ENCODE data around the gene SLC9A8. TPM values are rescaled to one million over a fixed set of nuclear protein-coding genes. Genes with fewer than 3 reads are reported as not detected.

Gene SLC9A8
- total RNA-seq, 1 experiment from 2014 or later, result 10.2 TPM

- Histone ChIP-seq H3K9me3 (replicated peaks) (no peaks in the 10 kb centered on the region), H3K4me1 (no peaks in the 10 kb centered on the region), H3K27me3 (no peaks in the 10 kb centered on the region), H3K4me3 (no peak overlapping the region), H3K36me3 (peaks cover 46% of the 10 kb centered on the region), H3K27ac (no peak overlapping the region)
- no peak for DNase-seq
These were observed 95.0 kb downstream of the SLC9A8 start for GRCh38 chr20:49907405-49908257.

- Histone ChIP-seq H3K9me3 (replicated peaks) (no peaks in the 10 kb centered on the region), H3K4me1 (no peaks in the 10 kb centered on the region), H3K4me3 (no peak overlapping the region), H3K27ac (no peak overlapping the region), H3K36me3 (peaks cover 44% of the 10 kb centered on the region), H3K27me3 (no peaks in the 10 kb centered on the region)
- no peak for DNase-seq
These were observed 95.6 kb downstream of the SLC9A8 start for GRCh38 chr20:49908258-49908565.

DNA sequence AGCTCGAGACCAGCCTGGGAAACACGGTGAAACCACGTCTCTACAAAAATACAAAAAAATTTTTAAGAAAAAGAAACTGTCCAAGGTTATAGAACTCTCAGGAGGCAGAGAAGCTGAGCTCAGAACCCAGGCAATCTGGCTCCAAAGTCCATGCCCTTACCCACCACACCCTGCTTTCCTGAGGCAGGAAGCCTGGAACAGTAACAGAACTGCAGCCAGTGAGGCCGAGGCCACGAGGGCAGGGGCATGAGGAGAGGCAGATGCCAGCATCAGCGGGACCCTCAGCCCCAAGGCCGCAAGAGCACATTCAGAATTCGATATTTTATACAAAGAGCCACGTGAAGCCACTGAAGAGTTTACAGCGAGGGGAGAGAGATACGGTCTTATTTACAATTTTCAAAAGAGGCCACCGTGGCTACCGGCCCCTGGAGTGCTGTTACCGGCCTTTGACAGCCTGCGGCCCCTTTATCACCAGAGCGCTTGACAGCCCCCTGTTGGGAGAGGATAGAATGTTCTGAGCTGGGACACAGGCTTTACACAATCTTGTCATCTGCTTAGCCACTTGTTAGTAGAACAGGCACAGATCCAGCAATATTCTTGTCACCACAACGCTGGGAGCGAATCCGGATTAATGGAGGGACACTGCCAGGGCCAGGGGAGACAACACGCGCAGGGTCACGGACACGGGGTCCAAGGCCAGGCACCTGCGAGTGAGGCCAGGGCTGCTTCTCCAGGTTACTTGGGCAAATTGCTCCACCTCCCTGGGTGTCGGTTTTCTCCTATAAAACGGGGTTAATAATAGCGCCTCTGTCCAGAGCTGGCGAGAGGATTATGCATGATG, 97.1 kb downstream of the SLC9A8 start:
- Histone ChIP-seq H3K36me3 (peaks cover 34% of the 10 kb centered on the region), H3K4me1 (no peaks in the 10 kb centered on the region), H3K4me3 (no peak overlapping the region), H3K27ac (no peak overlapping the region), H3K9me3 (replicated peaks) (no peaks in the 10 kb centered on the region), H3K27me3 (no peaks in the 10 kb centered on the region)
- DNase-seq, result peak in 1 of 2 experiments; percentile 49

- H3K4me1 ChIP-seq, result no peaks in the 10 kb centered on the region
- H3K36me3 ChIP-seq, result peaks cover 28% of the 10 kb centered on the region
- no peak overlapping the region for H3K27ac ChIP-seq
These were observed 97.7 kb downstream of the SLC9A8 start for GRCh38 chr20:49910340-49910706.

DNA sequence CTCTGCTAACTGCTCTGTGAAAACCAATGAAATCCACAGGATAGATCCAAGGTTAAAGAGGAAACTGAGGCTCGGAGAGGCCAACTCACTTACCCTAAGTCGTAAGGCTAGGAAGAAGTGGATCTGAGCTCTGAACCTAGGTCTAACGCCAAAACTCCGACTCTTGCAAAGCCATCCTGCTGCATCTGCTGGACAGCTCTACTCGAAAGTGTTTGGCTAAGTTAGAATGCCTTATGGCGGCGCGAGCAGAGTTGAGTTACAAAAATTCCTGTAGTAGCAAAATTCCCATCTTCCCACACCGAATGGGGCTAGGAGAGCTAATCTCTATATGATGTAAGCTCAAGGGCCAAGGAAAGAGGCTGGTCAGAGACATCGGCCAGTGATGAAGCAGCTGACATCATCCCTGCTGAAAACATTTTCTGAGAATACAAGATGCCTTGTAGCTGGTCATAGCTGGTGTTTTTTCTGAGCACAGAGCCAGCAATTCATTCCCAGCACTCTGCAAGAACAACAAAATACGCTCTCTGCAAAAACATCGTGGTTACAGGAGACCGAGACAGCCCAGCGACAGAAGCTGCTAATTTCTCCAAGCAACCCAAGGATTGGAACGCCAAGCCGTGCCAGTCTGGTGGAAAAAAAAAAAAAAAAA, 100.9 kb downstream of the SLC9A8 start:
- DNase-seq, result no peak
- Histone ChIP-seq H3K4me1 (peaks cover 4% of the 10 kb centered on the region), H3K9me3 (replicated peaks) (no peaks in the 10 kb centered on the region), H3K27me3 (no peaks in the 10 kb centered on the region), H3K27ac (no peak overlapping the region), H3K36me3 (peaks cover 6% of the 10 kb centered on the region; the same call in 1 of the 2 replicates), H3K4me3 (no peak overlapping the region)

More at GRCh38 chr20:49910340-49910706, 97.7 kb downstream of the SLC9A8 start:
- Histone ChIP-seq H3K9me3 (replicated peaks) (no peaks in the 10 kb centered on the region), H3K4me3 (no peak overlapping the region), H3K27me3 (no peaks in the 10 kb centered on the region)
- DNase-seq, result no peak

DNA sequence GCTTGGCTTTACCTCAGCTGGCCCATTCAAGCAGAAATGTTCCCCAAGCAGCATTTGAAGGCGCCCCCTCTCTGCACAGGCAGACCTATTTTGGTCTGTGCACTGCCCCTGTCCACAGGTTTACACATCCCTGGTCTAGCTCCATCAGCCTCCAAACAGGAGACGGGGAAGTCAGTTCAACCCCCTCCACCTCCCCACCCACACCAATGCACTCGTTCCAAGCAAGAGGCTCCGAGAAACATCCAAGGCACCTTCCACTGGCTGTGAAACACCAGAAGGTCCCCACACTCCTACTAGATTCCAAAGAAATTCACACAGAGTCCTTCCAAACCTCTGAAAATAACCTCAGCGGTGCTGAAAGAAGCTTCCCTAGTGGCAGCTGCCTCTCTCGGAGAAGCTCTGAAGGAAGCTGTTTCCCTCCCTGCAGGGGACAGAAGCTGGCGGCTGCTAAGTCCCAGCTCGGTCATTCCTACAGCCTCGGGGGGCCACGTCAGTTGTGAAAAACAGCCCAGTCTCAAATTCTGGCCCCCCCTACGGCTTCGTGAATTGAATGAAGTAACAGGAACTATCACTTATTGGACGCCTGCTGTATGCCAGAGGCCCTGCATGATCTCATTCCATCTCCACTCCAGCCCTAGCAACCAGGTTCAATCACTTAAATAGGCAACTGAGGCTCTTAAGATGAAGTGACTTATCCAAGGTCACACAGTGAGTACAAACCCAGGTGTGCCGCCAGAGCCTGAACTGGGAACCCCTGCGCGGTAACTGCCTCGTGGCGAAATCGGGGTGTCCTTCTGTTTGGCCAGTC, 101.9 kb downstream of the SLC9A8 start:
- peak in 1 of 2 experiments; percentile 36 for DNase-seq
- H3K36me3 ChIP-seq, result no peaks in the 10 kb centered on the region
- peaks cover 4% of the 10 kb centered on the region for H3K4me1 ChIP-seq
- no peak overlapping the region; the same call in 1 of the 2 replicates for H3K27ac ChIP-seq
- H3K4me3 ChIP-seq, result peak overlapping the region; percentile 95
- no peaks in the 10 kb centered on the region for H3K9me3 ChIP-seq (replicated peaks)
- H3K27me3 ChIP-seq, result no peaks in the 10 kb centered on the region

- no peaks in the 10 kb centered on the region for H3K27me3 ChIP-seq
- DNase-seq, result no peak
- H3K27ac ChIP-seq, result peak overlapping the region; percentile 99
- no peaks in the 10 kb centered on the region for H3K9me3 ChIP-seq (replicated peaks)
- H3K4me1 ChIP-seq, result peaks cover 4% of the 10 kb centered on the region
- peak overlapping the region; percentile 95 for H3K4me3 ChIP-seq
- H3K36me3 ChIP-seq, result no peaks in the 10 kb centered on the region
These were observed 102.4 kb downstream of the SLC9A8 start for GRCh38 chr20:49915118-49915379.

DNA sequence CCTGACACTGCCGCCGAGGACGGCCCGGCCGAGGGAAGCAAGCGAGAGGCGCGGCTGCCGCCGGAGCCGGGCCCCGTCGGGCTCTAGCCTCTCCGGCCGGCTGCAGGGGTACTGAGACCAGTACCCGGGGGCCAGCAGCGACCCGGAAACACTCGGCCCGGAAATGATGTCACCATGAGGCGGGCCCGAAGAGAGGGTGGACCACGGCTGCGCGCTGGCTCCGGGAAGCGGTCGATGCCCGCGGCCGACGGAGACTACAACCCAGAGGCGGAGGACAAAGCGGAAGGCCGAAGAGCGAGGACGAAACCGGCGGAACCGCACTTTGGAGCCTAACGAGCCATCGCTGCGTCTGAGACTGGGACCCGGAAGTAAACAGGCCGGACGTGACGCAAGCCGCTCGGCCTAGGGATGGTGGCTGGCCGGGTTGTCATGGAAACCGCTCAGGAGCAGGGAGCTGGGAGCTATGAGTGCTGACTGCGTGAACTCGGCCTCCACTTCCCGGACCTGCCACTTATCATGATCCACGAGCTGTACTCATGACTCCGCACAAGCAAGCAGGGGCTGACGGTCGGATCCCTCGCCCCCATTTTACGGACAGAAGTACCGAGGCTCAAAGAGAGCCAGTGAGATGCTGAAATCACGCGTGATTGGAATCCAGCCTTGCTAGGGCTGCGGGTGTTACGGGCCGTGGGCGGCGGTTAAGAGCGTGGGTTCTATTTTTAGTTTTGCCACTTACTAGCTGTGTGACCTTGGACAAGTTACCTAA, 102.9 kb downstream of the SLC9A8 start, which contains the start of gene SPATA2:
SPATA2 (minus strand) TSS at position 150 of the 766 bp plus-strand sequence. CDS start 7,039 bp downstream, outside the sequence.
- Histone ChIP-seq H3K27me3 (no peaks in the 10 kb centered on the region), H3K36me3 (no peaks in the 10 kb centered on the region), H3K9me3 (replicated peaks) (no peaks in the 10 kb centered on the region), H3K4me1 (peaks cover 4% of the 10 kb centered on the region), H3K27ac (peak within 1 kb of the TSS; percentile 99), H3K4me3 (peak within 1 kb of the TSS; percentile 95)
- DNase-seq, result peak; percentile 100

DNA sequence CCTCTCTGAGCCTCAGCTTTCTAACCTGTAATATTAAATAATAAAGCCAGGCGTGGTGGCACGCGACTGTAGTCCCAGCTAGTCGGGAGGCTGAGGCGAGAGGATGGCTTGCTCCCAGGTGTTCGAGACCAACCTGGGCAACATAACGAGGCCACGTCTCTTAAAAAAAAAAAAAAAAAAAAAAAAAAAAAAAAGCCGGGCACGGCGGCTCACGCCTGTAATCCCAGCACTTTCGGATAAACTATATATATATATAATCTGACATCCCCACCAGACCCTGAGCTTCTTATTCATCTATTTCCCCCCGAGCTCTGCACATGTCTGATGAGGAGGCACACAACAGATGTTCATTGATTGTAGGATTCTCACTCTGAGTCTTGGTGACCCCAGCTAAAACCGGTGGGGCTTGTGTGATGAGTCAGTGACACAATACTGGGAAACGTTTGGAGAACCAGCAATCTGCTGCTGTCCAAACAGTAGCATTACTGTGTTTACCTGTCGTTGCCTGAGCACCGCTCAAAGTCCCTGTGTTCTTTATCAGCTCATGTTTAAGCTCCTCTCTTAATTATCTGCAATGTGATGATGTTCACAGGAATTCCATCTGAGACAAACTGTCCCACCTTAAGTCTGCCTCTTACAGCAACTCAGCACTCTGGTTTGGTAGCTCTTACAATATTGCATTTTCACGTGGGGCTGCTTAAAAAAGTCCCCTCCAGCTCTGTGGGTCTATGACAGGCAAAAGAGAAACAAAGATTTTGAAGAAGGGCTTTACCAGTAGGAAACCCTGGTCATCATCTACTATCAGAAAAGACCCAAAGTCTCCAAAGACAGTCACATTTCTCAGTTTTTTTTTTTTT, 103.7 kb downstream of the SLC9A8 start:
- Histone ChIP-seq H3K4me3 (peak overlapping the region; percentile 95), H3K36me3 (no peaks in the 10 kb centered on the region), H3K27me3 (no peaks in the 10 kb centered on the region), H3K9me3 (replicated peaks) (no peaks in the 10 kb centered on the region), H3K27ac (peak overlapping the region; percentile 17; the same call in 1 of the 2 replicates), H3K4me1 (peaks cover 4% of the 10 kb centered on the region)
- DNase-seq, result peak in 1 of 2 experiments; percentile 67

DNA sequence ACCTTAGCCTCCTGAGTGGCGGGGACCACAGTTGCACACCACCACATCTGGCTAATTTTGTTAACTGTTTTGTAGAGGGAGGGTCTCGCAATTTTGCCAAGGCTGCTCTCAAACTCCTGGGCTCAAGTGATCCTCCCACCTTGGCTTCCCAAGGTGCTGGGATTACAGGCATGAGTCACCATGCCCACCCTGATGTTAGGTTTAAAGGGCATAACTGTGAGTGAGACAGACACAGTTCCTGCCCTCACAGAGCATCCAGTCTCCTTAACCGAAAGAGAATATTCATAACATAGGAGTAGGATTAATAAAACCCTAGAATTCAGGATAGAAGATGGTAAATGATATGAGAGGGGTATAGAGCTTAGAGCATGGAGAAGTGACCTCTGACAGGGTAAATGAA, 105.8 kb downstream of the SLC9A8 start:
- H3K4me3 ChIP-seq, result no peak overlapping the region
- no peaks in the 10 kb centered on the region for H3K27me3 ChIP-seq

DNA sequence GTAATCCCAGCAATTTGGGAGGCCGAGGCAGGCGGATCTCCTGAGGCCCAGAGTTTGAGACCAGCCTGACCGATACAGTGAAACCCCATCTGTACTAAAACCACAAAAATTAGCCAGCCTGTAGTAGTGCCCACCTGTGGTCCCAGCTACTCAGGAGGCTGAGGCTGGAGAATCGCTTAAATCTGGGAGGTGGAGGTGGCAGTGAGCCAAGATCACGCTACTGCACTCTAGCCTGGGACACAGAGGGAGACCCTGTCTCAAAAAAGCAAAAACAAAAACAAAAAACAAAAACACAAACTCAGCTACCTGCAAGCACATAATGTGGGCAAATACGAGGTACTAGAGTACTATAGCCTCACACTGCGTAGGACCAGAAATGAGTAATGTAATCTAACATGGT, 106.4 kb downstream of the SLC9A8 start:
- Histone ChIP-seq H3K36me3 (no peaks in the 10 kb centered on the region), H3K4me1 (peaks cover 4% of the 10 kb centered on the region), H3K27ac (no peak overlapping the region), H3K27me3 (no peaks in the 10 kb centered on the region), H3K4me3 (no peak overlapping the region), H3K9me3 (replicated peaks) (no peaks in the 10 kb centered on the region)
- DNase-seq, result no peak

More for the DNA sequence above, 105.8 kb downstream of the SLC9A8 start:
- H3K9me3 ChIP-seq (replicated peaks), result no peaks in the 10 kb centered on the region
- DNase-seq, result no peak
- no peak overlapping the region for H3K27ac ChIP-seq
- no peaks in the 10 kb centered on the region for H3K36me3 ChIP-seq
- peaks cover 4% of the 10 kb centered on the region for H3K4me1 ChIP-seq

DNA sequence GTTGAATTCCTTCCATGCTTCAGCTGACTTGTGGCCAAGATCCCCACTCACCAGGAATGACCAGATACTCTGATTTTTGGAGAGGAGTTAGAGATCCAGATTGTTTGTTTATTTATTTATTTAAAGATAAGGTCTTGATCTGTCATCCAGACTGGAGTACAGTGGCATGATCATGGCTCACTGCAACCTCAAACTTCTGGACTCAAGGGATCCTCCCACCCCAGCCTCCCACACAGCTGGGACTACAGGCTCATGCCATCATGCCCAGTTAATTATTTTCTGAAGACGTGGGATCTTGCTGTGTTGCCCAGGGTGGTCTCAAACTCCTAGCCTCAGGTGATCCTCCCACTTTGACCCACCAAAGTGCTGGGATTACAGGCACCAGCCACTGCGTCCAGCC, 106.8 kb downstream of the SLC9A8 start:
- no peaks in the 10 kb centered on the region for H3K27me3 ChIP-seq
- H3K36me3 ChIP-seq, result no peaks in the 10 kb centered on the region
- no peaks in the 10 kb centered on the region for H3K9me3 ChIP-seq (replicated peaks)
- H3K27ac ChIP-seq, result no peak overlapping the region
- H3K4me1 ChIP-seq, result peaks cover 4% of the 10 kb centered on the region
- no peak for DNase-seq
- H3K4me3 ChIP-seq, result no peak overlapping the region

DNA sequence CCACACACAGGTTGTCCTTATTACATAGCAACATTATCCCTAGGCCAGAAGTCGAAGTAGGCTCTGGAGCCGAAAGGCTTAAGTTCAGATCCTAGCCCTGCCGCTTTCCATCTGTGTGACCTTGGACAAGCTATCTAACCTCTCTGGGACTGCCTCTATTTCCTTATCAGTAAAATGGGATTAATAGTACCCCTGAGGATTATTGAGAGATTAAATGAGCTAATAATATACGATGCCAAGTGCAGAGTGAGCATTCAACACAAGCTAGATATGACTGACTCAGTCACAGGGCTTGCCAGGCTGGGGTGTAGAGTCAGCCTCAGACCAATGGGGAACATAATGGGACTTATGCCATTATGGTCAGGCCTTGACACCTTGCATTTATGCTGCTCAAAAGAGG, 111.6 kb downstream of the SLC9A8 start:
- no peak overlapping the region for H3K4me3 ChIP-seq
- no peaks in the 10 kb centered on the region for H3K36me3 ChIP-seq
- H3K27me3 ChIP-seq, result no peaks in the 10 kb centered on the region; the same call in 1 of the 2 replicates
- H3K4me1 ChIP-seq, result 0 out of 2 replicates have a peak, but pooled peaks cover 3% of the 10 kb centered on the region
- no peak for DNase-seq
- H3K27ac ChIP-seq, result no peak overlapping the region
- H3K9me3 ChIP-seq (replicated peaks), result no peaks in the 10 kb centered on the region
